ENCODE data around the gene ATRIP. TPM values are rescaled to one million over a fixed set of nuclear protein-coding genes. Genes with fewer than 3 reads are reported as not detected.

The ATRIP gene
- total RNA-seq, 2 experiments from 2014 or later = 17.4 to 19.4 TPM

DNA sequence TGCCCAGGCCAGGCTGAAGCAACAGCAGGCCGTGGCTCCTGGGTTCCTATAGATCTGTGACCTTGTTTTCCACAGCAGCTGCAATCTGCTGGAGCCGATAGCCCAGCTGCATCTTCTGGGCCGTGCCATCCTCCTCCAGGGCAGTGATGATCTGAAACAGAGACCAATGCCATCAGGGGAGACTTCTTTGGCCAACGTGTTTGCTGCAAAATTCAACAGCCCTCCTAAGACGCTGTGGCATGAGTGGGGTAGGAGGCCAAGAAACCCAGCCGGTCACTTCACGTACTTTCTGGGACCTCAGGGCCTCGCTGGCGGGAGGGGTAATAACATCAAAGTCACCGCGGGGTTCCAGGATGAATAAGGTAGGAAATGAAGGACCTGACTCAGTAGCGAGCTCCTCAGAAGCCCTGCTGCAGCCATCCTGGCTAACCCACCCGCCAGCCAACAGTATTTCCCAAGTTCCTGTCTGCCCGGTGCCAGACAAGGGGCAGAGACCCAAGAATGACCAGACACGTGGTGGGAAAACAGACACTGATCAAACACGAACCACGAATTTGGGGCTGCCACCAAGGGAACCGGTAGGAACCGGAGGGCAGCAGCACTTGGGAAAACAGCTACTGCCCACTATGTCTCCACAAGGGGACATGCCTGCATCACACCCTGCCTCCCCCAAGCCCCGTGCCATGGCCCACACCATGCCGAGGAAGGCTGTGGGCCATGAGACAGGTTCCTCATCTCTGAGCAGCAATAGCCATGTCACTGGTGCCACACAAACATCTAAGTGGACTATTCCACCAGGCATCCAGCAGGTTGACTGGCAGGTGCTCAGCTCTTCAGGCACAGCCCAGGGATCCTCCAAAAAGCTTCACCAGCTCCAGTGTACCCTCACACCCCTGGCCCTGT is 41.8 kb upstream of the ATRIP start:
- no peaks in the 10 kb centered on the region for H3K9me3 Mint-ChIP-seq
- no peak for DNase-seq
- POLR2A ChIA-PET = no interaction called here
- no peak overlapping the region for H3K27ac Mint-ChIP-seq
- no peaks in the 10 kb centered on the region for H3K27me3 Mint-ChIP-seq
- no peaks in the 10 kb centered on the region for H3K4me1 Mint-ChIP-seq
- CTCF ChIA-PET = interaction anchor here (0.5 to 3.1 kb wide), 4 partner anchors 10 to 616 kb away, joined by 3 to 15 read pairs (median 4); no protein-coding TSS in a partner anchor
- H3K4me3 Mint-ChIP-seq = no peak overlapping the region
- no peaks in the 10 kb centered on the region for H3K36me3 Mint-ChIP-seq (ENCODE audit: low read depth)

GRCh38 chr3:48405343-48405881 is 41.1 kb upstream of the ATRIP start:
- no peak for DNase-seq
- Mint-ChIP-seq H3K4me3 (no peak overlapping the region), H3K9me3 (no peaks in the 10 kb centered on the region), H3K27me3 (no peaks in the 10 kb centered on the region), H3K36me3 (ENCODE audit: low read depth) (no peaks in the 10 kb centered on the region), H3K4me1 (no peaks in the 10 kb centered on the region), H3K27ac (no peak overlapping the region)
- CTCF ChIA-PET = interaction anchor here (0.9 to 3.1 kb wide), 2 partner anchors 31 to 155 kb away, joined by 3 to 15 read pairs; no protein-coding TSS in a partner anchor
- POLR2A ChIA-PET = no interaction called here

DNA sequence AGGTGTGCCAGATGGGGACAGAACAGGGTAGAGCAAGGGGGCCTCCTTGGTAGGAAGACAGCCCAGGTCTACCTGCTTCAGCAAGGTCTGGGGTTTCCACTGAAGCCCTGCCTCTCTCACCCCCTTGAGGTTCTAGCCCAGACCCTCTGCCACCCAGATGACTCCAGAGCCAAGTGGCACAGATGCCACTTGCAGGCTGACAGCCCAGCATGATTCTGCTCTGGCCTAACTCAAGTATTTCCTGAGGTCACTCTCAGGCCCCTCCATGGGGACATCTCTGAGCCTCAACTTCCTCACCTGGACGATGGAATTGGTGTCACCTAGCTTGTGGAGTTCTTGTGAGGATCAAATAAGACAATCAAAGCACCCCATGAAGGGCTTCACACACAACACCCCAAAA is 40.6 kb upstream of the ATRIP start:
- no peak for DNase-seq
- H3K4me3 Mint-ChIP-seq = no peak overlapping the region
- CTCF ChIA-PET = interaction anchor here (1.2 kb wide), 1 partner anchor 29 kb away, joined by 3 read pairs; no protein-coding TSS in a partner anchor
- H3K4me1 Mint-ChIP-seq = no peaks in the 10 kb centered on the region
- H3K27ac Mint-ChIP-seq = no peak overlapping the region
- POLR2A ChIA-PET = no interaction called here
- H3K36me3 Mint-ChIP-seq (ENCODE audit: low read depth) = no peaks in the 10 kb centered on the region
- H3K9me3 Mint-ChIP-seq = no peaks in the 10 kb centered on the region
- H3K27me3 Mint-ChIP-seq = no peaks in the 10 kb centered on the region

DNA sequence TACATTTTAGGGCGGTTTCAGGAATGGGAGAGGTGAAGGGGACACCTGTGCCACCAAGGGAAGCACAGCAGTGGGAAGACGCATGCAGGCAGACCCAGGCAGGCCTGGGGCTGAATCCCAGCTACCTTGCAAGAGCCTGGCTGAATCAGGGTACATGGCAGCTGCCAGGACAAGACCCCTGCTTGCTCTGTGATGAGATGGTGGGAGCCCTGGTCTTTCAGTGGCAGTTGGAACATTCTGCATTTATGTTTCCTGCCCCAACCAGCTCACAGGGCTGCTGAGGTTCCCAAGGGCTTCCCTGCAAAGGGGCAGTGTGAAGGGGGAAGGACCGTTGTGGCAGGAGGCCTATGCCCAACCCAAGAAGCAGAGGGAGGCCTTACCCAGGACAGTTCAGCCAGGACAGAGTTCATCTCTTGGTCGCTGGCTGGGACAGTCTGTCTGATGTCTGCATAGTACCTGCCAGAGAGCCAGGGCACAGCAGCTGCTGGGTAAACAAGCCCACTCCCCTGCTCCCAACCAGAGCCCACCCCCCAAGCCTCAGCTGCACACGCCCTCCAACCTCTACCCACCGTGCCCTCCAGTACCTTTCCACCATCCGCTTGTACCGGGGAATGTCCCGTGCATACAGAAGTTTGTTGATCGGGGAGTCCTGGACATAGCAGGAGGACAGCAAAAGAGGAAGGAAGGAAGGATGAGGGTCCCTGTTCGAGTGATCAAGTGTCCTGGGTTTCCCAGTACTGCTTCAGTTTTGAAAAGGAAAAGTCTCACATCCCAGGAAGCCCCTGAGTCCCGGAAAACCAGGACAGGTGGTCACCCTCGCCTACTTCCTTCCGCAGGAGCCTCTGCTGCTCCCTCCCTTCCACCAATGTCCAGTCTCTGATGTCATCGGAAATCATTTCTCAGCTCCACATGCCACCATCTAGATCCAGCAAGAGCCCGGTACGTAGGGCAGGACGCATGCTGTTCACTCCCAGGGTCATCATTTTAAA is 39.8 kb upstream of the ATRIP start:
- no peak for DNase-seq
- Mint-ChIP-seq H3K36me3 (ENCODE audit: low read depth) (no peaks in the 10 kb centered on the region), H3K4me1 (no peaks in the 10 kb centered on the region), H3K9me3 (no peaks in the 10 kb centered on the region), H3K27me3 (no peaks in the 10 kb centered on the region), H3K27ac (no peak overlapping the region), H3K4me3 (no peak overlapping the region)
- ChIA-PET POLR2A (no interaction called here), CTCF (interaction anchor here (1.2 kb wide), 1 partner anchor 29 kb away, joined by 3 read pairs; no protein-coding TSS in a partner anchor)

- no peak for DNase-seq
- H3K9me3 Mint-ChIP-seq = no peaks in the 10 kb centered on the region
- H3K36me3 Mint-ChIP-seq (ENCODE audit: low read depth) = no peaks in the 10 kb centered on the region
- H3K27me3 Mint-ChIP-seq = no peaks in the 10 kb centered on the region
- H3K4me1 Mint-ChIP-seq = no peaks in the 10 kb centered on the region
- no peak overlapping the region for H3K4me3 Mint-ChIP-seq
- no peak overlapping the region for H3K27ac Mint-ChIP-seq
- ChIA-PET CTCF (interaction anchor here (0.6 to 1.5 kb wide), 5 partner anchors 7 to 138 kb away, joined by 3 to 5 read pairs (median 5); no protein-coding TSS in a partner anchor), POLR2A (no interaction called here)
Observed at GRCh38 chr3:48407542-48408099, 38.9 kb upstream of the ATRIP start.

- DNase-seq = no peak
- H3K27me3 Mint-ChIP-seq = no peaks in the 10 kb centered on the region
- no peaks in the 10 kb centered on the region for H3K4me1 Mint-ChIP-seq
- CTCF ChIA-PET = interaction anchor here (0.6 to 1.5 kb wide), 5 partner anchors 9 to 121 kb away, joined by 3 to 6 read pairs (median 5); no protein-coding TSS in a partner anchor
- H3K9me3 Mint-ChIP-seq = no peaks in the 10 kb centered on the region
- no peaks in the 10 kb centered on the region for H3K36me3 Mint-ChIP-seq (ENCODE audit: low read depth)
- H3K27ac Mint-ChIP-seq = no peak overlapping the region
- POLR2A ChIA-PET = interaction anchor here (0.7 kb wide), 1 partner anchor 27 kb away, joined by 3 read pairs; no protein-coding TSS in a partner anchor
- H3K4me3 Mint-ChIP-seq = no peak overlapping the region
Observed at GRCh38 chr3:48408823-48409281, 37.7 kb upstream of the ATRIP start.

DNA sequence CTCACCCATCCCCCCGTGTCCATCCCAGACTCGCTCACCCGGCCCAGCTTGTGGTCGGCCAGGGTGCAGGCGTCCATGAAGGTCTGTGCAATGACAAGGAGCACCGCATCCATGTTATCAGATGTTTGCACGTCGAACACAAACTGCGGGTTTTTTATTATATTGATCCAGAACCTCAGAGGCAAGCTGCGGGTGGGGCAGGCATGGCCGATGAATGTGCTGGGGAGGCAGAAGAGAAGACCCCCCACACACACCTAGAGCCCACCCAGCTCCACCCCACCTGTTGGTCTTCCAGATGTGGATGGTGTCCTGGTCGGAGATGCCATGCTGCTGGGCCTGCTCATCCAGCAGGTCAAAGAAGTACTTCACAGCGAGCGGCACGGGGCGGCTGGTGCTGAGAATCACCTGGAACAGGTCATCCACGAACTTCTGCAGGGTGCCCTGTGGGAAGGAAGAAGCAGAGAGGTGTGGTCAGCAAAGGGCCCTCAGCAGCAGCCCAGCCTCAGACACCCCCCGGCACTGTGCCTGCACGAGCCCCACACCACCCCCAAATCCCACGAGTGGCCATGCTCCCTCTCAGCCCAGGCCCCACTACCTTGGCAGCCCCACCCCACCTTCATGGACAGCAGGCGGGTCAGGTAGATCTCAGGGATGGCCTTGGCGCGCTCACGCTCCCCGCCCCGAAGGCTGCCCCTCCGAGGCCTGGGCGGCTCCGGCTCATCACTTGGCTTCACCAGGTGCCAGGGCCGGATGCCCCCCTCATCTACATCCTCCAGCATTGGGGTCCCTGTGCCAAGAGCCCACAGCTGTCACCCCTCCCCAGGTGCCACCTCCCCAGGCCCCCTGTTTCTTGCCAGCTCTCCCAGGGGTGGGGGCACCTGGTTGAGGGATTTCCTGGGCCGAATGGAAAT is 37.0 kb upstream of the ATRIP start:
- Mint-ChIP-seq H3K27ac (no peak overlapping the region), H3K4me3 (no peak overlapping the region)
- POLR2A ChIA-PET = no interaction called here

DNA sequence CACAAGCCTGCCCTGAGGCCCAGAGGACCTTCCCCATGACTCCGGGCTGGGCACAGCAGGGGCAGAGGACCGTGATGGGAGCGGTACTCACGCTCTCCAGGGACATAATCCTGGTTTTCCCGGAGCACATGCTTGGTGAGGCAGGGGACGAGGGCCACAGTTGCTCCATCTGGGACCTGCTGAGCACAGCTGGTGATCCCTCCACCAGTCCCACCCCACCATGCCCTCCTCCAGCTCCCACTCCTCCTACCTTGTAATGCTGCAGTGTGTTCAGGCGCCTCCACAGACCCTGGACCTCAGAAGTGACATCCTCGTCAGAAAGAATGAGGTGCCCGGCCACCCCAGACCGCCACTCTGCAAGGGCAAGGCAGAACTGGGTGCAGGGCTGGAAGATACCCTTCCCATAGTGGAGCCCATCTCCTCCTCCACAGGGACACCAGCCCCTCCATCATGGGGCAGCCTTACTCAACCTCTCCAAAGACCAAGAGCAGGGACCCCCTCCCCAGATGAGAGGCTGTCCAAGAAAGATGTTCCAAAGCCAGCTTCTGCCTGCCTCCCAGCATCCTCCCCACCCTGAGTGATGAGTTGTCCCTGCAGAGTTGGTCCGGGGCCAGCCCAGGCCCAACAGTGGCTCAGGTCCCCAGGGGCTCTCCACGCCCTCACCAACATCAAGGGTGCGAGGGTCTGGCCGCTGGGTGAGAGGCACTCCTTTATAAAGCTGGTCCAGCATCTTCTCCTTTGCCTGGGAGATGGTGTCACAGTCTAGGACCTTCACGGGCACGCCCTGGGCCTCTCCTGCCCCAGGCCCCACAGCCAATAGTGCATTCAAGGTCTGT is 36.1 kb upstream of the ATRIP start:
- no peaks in the 10 kb centered on the region for H3K9me3 Mint-ChIP-seq
- H3K27me3 Mint-ChIP-seq = no peaks in the 10 kb centered on the region
- POLR2A ChIA-PET = interaction anchor here (0.6 kb wide), 1 partner anchor 14 kb away, joined by 3 read pairs; no protein-coding TSS in a partner anchor
- no peaks in the 10 kb centered on the region for H3K36me3 Mint-ChIP-seq (ENCODE audit: low read depth)
- H3K4me3 Mint-ChIP-seq = no peak overlapping the region
- H3K27ac Mint-ChIP-seq = no peak overlapping the region
- CTCF ChIA-PET = interaction anchor here (0.6 to 2.8 kb wide), 3 partner anchors 9 to 156 kb away, joined by 3 to 9 read pairs (median 3); no protein-coding TSS in a partner anchor
- DNase-seq = no peak
- H3K4me1 Mint-ChIP-seq = no peaks in the 10 kb centered on the region

More for the DNA sequence above, 37.0 kb upstream of the ATRIP start:
- H3K9me3 Mint-ChIP-seq = no peaks in the 10 kb centered on the region
- CTCF ChIA-PET = interaction anchor here (0.6 to 2.8 kb wide), 4 partner anchors 8 to 124 kb away, joined by 3 to 9 read pairs (median 4); no protein-coding TSS in a partner anchor
- H3K27me3 Mint-ChIP-seq = no peaks in the 10 kb centered on the region
- H3K4me1 Mint-ChIP-seq = no peaks in the 10 kb centered on the region
- H3K36me3 Mint-ChIP-seq (ENCODE audit: low read depth) = no peaks in the 10 kb centered on the region
- DNase-seq = no peak

DNA sequence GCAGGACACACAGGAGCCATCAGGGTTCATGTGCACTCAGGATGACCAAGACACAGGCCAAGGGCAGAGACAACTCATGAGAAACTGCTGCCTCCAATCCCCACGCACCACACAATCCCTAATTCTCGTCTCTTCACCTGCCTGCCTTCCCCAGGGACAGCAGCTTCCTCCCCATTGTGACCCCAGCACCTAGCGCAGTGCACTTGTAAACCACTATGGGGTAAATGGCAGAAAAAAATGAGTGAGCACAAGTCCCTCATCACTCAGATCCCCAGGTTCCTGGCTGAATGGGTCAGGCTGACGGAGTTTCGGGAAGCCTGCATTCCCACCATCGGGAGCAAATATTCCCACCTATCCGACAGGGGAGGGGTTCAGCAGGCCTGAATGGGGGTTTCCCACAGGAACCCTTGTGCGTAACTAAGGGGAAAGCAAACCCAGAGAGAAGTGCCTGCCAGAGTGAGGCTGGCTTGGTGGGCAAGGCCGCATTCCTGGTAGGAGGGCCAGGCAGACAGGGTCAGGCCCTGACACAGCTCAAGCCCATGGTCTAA is 35.4 kb upstream of the ATRIP start:
- ChIA-PET POLR2A (no interaction called here), CTCF (interaction anchor here (0.6 to 2.8 kb wide), 3 partner anchors 10 to 156 kb away, joined by 3 to 9 read pairs (median 3); no protein-coding TSS in a partner anchor)
- Mint-ChIP-seq H3K4me3 (no peak overlapping the region), H3K9me3 (no peaks in the 10 kb centered on the region), H3K36me3 (ENCODE audit: low read depth) (no peaks in the 10 kb centered on the region), H3K4me1 (no peaks in the 10 kb centered on the region), H3K27ac (no peak overlapping the region), H3K27me3 (no peaks in the 10 kb centered on the region)
- no peak for DNase-seq

DNA sequence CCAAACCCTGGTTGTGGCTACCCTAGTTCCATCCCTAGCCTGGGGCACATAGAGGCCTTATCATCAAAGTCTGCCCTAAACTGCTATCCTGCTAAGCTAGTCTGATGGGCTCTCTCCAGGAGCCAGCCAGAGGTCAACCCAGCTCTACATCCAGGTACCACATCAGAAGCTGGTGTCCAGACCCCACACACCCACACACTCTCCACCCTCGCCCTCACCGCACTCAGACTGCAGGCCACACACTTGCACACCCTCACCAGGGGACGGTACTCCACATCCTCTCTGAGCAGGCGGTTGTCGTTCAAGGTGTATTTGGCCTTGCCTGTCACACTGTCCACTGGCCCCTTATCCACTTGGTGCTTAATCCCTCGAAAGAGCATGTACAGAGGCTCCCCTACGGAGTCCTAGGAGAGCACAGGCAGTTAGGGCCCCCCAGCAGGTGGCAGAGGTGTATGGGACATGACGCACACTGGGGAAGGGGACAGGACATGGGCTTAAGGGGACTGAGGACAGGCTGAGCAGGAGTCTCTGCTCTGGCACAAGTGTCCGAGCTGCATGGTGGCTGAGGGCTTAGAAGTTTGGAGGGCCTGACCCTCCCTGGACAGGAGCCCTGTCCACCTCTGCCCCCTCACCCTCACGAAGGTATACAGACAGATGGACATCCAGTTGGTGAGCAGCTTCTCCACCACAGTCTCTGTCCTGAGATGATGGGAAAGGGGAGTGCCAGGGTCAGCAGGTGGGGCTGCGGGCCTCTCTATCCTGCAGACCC is 34.7 kb upstream of the ATRIP start:
- H3K4me1 Mint-ChIP-seq = no peaks in the 10 kb centered on the region
- ChIA-PET POLR2A (interaction anchor here (0.5 kb wide), 1 partner anchor 362 kb away, joined by 3 read pairs; no protein-coding TSS in a partner anchor), CTCF (interaction anchor here (1.3 to 2.8 kb wide), 2 partner anchors 11 to 108 kb away, joined by 3 to 9 read pairs; no protein-coding TSS in a partner anchor)
- DNase-seq = no peak
- no peak overlapping the region for H3K4me3 Mint-ChIP-seq
- H3K9me3 Mint-ChIP-seq = no peaks in the 10 kb centered on the region
- no peaks in the 10 kb centered on the region for H3K27me3 Mint-ChIP-seq
- peak overlapping the region; percentile 11 for H3K27ac Mint-ChIP-seq
- no peaks in the 10 kb centered on the region for H3K36me3 Mint-ChIP-seq (ENCODE audit: low read depth)

All from activated CD4-positive, alpha-beta T cell treated with anti-CD3 and anti-CD28 coated beads, Interleukin-2, amount 10 ng/mL, durations not matched to agents 7 days and 5 days (primary cell).